ENCODE measurements around the gene DAPK1.

DNA sequence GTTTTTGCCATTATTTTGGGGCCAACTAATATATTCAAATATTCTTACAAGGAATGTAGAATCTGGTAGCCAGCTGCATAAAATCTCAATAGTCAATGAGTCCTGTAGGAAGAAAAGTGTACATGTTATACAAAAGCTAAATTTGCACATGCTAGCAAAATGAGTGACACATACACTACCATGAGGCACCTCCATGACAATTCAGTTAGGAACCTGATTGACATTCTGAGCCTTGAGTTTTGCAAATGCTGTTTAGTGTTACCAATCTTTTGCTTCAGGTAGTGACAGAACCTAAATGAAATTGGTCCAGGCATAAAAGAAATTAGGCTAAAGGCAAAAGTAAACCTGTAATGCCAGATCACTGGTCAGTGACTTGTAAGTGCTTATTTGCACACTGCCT lies 6.8 kb upstream of the DAPK1 start:
- TF ChIP-seq, protein P1, sequence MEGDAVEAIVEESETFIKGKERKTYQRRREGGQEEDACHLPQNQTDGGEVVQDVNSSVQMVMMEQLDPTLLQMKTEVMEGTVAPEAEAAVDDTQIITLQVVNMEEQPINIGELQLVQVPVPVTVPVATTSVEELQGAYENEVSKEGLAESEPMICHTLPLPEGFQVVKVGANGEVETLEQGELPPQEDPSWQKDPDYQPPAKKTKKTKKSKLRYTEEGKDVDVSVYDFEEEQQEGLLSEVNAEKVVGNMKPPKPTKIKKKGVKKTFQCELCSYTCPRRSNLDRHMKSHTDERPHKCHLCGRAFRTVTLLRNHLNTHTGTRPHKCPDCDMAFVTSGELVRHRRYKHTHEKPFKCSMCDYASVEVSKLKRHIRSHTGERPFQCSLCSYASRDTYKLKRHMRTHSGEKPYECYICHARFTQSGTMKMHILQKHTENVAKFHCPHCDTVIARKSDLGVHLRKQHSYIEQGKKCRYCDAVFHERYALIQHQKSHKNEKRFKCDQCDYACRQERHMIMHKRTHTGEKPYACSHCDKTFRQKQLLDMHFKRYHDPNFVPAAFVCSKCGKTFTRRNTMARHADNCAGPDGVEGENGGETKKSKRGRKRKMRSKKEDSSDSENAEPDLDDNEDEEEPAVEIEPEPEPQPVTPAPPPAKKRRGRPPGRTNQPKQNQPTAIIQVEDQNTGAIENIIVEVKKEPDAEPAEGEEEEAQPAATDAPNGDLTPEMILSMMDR (IDR thresholded peaks at IDR 0.05), result no peak
- TF ChIP-seq POLR2A (IDR thresholded peaks at IDR 0.05) (no peak), POLR2AphosphoS5 (IDR thresholded peaks at IDR 0.05) (no peak)

All from transverse colon (tissue), 4 donors.